HuH-7 (cell line): ENCODE data around the gene KCND3.

Experiments
- DNase-seq: peaks from one replicate; pipeline ENCODE4 v3.0.0; 2011; ENCODE audit warnings: low spot score

Gene KCND3

GRCh38 chr1:111776391-111776790 lies 213.1 kb downstream of the KCND3 start:
- no peak for DNase-seq

- no peak for DNase-seq
Measured at GRCh38 chr1:111775966-111776365, 213.5 kb downstream of the KCND3 start.

- no peak for DNase-seq
Measured at GRCh38 chr1:111770916-111771315, 218.6 kb downstream of the KCND3 start.

GRCh38 chr1:111769517-111770146 lies 219.8 kb downstream of the KCND3 start:
- DNase-seq: peak; percentile 26

- DNase-seq: no peak
Measured at GRCh38 chr1:111768625-111769024, 220.8 kb downstream of the KCND3 start.

GRCh38 chr1:111768023-111768422 lies 221.4 kb downstream of the KCND3 start:
- no peak for DNase-seq

- no peak for DNase-seq
Measured at GRCh38 chr1:111762332-111762731, 227.1 kb downstream of the KCND3 start.

GRCh38 chr1:111761717-111762116 lies 227.8 kb downstream of the KCND3 start:
- no peak for DNase-seq

GRCh38 chr1:111758373-111758772 lies 231.1 kb downstream of the KCND3 start:
- no peak for DNase-seq

- DNase-seq: peak; percentile 24
Measured at GRCh38 chr1:111756124-111756513, 233.3 kb downstream of the KCND3 start.

GRCh38 chr1:111755331-111756123 lies 233.9 kb downstream of the KCND3 start, which contains the start of gene DDX20:
TSS of gene DDX20 (plus strand) at chr1:111755901. CDS start at chr1:111755925, 24 bp downstream.
- peak; percentile 82 for DNase-seq

GRCh38 chr1:111754984-111755330 lies 234.5 kb downstream of the KCND3 start:
- peak; percentile 55 for DNase-seq

- no peak for DNase-seq
Measured at GRCh38 chr1:111751906-111752575, 237.4 kb downstream of the KCND3 start.

GRCh38 chr1:111750856-111751255 lies 238.6 kb downstream of the KCND3 start:
- no peak for DNase-seq

- DNase-seq: no peak
Measured at GRCh38 chr1:111749628-111750027, 239.8 kb downstream of the KCND3 start.

GRCh38 chr1:111747947-111748346 lies 241.5 kb downstream of the KCND3 start:
- no peak for DNase-seq

GRCh38 chr1:111747282-111747734 lies 242.2 kb downstream of the KCND3 start:
- peak; percentile 81 for DNase-seq

GRCh38 chr1:111746614-111746999 lies 242.9 kb downstream of the KCND3 start:
- DNase-seq: no peak

- no peak for DNase-seq
Measured at GRCh38 chr1:111745675-111746613, 243.5 kb downstream of the KCND3 start.

- no peak for DNase-seq
Measured at GRCh38 chr1:111743679-111744101, 245.8 kb downstream of the KCND3 start.

- no peak for DNase-seq
Measured at GRCh38 chr1:111742938-111743549, 246.4 kb downstream of the KCND3 start.
